Measurements from ENCODE around the gene GAPVD1. TPM values are rescaled to one million over a fixed set of nuclear protein-coding genes. Genes with fewer than 3 reads are reported as not detected.

The GAPVD1 gene
- total and polyA plus RNA-seq, 2 of the 8 experiments (the other 6 are each of a cell fraction or from before 2014, with no cell fraction given), result 5.5 to 40.5 TPM

- Histone ChIP-seq H3K9ac (replicated peaks in 1 of 4; ENCODE audit: extremely low read depth in 1 of 4, low read depth in 3 of 4, low read length in 3 of 4) (peak overlapping the region in 1 of 4 experiments; percentile 34; a peak in 1 of 7 replicates), H4K8ac (ENCODE audit: extremely low read depth, insufficient read depth, low read length) (no peak overlapping the region), H3K4me3 (ENCODE audit: extremely low read depth in 1 of 4, insufficient read depth in 2 of 4, low read depth in 3 of 4, low read length in 4 of 4) (no peak overlapping the region), H3K18ac (ENCODE audit: extremely low read depth, low read length) (no peak overlapping the region), H2AK5ac (ENCODE audit: low read depth, low read length) (peak overlapping the region; percentile 61), H3K79me1 (ENCODE audit: low read depth, low read length) (no peaks in the 10 kb centered on the region), H2BK12ac (ENCODE audit: low read depth, low read length) (peak overlapping the region; percentile 55; the same call in 1 of the 2 replicates), H4K91ac (replicated peaks; ENCODE audit: insufficient read length, low read length) (peak overlapping the region; percentile 97), H3K23ac (ENCODE audit: insufficient read length) (no peak overlapping the region), H3K36me3 (ENCODE audit: control insufficient read depth in 2 of 4, insufficient read depth in 4 of 4, low read length in 3 of 4) (no peaks in the 10 kb centered on the region), H2BK20ac (ENCODE audit: low read length) (peak overlapping the region; percentile 53; the same call in 1 of the 2 replicates), H2AFZ (ENCODE audit: low read length) (no peak overlapping the region), H3K23me2 (ENCODE audit: low read depth, low read length) (peaks cover 11% of the 10 kb centered on the region; the same call in 1 of the 2 replicates), H3K79me2 (ENCODE audit: control insufficient read depth in 1 of 2, insufficient read depth in 2 of 2, low read length in 2 of 2) (no peaks in the 10 kb centered on the region), H3K4ac (replicated peaks; ENCODE audit: insufficient read length, low read depth, low read length) (peak overlapping the region; percentile 91), H3K4me2 (ENCODE audit: insufficient read depth in 1 of 2, low read depth in 2 of 2, low read length in 2 of 2) (no peak overlapping the region; a peak in 1 of 4 replicates), H3K27ac (ENCODE audit: low read depth, low read length) (no peak overlapping the region), H2BK120ac (replicated peaks; ENCODE audit: low read depth, low read length) (peak overlapping the region; percentile 43), H4K5ac (ENCODE audit: insufficient read length, low read depth, low read length) (peak overlapping the region; percentile 26), H3K4me1 (replicated peaks in 1 of 4; ENCODE audit: control insufficient read depth in 3 of 4, insufficient read depth in 4 of 4, low read length in 3 of 4) (peaks cover 0 to 2% (median 0%) of the 10 kb centered on the region in 4 experiments; a peak in 2 of 7 replicates), H3K27me3 (replicated peaks in 1 of 4; ENCODE audit: control insufficient read depth in 3 of 4, extremely low read depth in 1 of 4, insufficient read depth in 3 of 4, low read length in 3 of 4) (peaks cover 0 to 13% (median 7%) of the 10 kb centered on the region in 4 experiments; a peak in 5 of 7 replicates), H3K14ac (ENCODE audit: insufficient read length) (no peak overlapping the region), H3K9me3 (ENCODE audit: insufficient read depth in 2 of 2, low read depth in 1 of 2, low read length in 1 of 2) (no peaks in the 10 kb centered on the region), H4K20me1 (replicated peaks in 1 of 2; ENCODE audit: control insufficient read depth in 1 of 2, insufficient read depth in 2 of 2, low read length in 2 of 2) (peaks cover 0 to 8% of the 10 kb centered on the region in 2 experiments), H2BK5ac (ENCODE audit: low read depth, low read length) (peak overlapping the region; percentile 62; the same call in 1 of the 2 replicates), H3K56ac (replicated peaks; ENCODE audit: insufficient read length, low read depth, low read length) (peak overlapping the region; percentile 99), H2BK15ac (ENCODE audit: low read length) (peak overlapping the region; percentile 99)
- ChIA-PET POLR2A (ENCODE audit: partially characterized antibody) (interaction anchor here (0.6 to 1.3 kb wide), 2 partner anchors 22 to 132 kb away, joined by 3 read pairs; no protein-coding TSS in a partner anchor), CTCF (ENCODE audit: partially characterized antibody) (interaction anchor here (3.9 kb wide), 1 partner anchor 18 kb away, joined by 14 read pairs; no protein-coding TSS in a partner anchor)
- TF ChIP-seq ZNF274 (IDR thresholded peaks at IDR 0.05; ENCODE audit: borderline replicate concordance, extremely low read depth, low read length) (no peak), YY1 (IDR thresholded peaks at IDR 0.05; ENCODE audit: low read depth, low read length) (peak; percentile 54; the same call in 1 of the 2 replicates), BACH1 (IDR thresholded peaks at IDR 0.05; ENCODE audit: low read length) (no peak), USF2 (IDR thresholded peaks at IDR 0.05; ENCODE audit: low read length) (peak; percentile 86), CHD2 (IDR thresholded peaks at IDR 0.05; ENCODE audit: low read length) (0 out of 2 replicates have a peak, but pooled peaks have one; percentile 20), SP1 (IDR thresholded peaks at IDR 0.05; ENCODE audit: low read depth, low read length) (0 out of 2 replicates have a peak, but pooled peaks have one; percentile 53), SAP30 (IDR thresholded peaks at IDR 0.05; ENCODE audit: insufficient read depth, insufficient replicate concordance, low read length) (no peak), TCF12 (IDR thresholded peaks at IDR 0.05; ENCODE audit: low read depth, low read length) (no peak)
- 92% methylated on average over 13 of the region's 13 CpGs; no CpG with 5 or more reads in 1 of the 2 experiments for WGBS, 2 experiments (ENCODE audit: extremely low coverage in 1 of 2, insufficient coverage in 1 of 2, insufficient read length in 1 of 2, insufficient replicate concordance in 2 of 2, low coverage in 1 of 2, low lambda C conversion rate in 2 of 2, missing lambda C conversion rate in 1 of 2)
- FAIRE-seq, result no peak
- peak in 1 of 2 experiments; percentile 50 for DNase-seq (ENCODE audit: low read depth in 1 of 2, low spot score in 2 of 2)
Observed at GRCh38 chr9:125409637-125410521, 148.3 kb downstream of the GAPVD1 start.
